NCI-H526 treated with DMSO at 0.1 percent for 48 hours (cell line): ENCODE measurements around the gene WDR1.

Experiments
- DNase-seq: peaks from one replicate; lab custom pipeline; 2025; lab: John Stamatoyannopoulos, UW

Gene WDR1

DNA sequence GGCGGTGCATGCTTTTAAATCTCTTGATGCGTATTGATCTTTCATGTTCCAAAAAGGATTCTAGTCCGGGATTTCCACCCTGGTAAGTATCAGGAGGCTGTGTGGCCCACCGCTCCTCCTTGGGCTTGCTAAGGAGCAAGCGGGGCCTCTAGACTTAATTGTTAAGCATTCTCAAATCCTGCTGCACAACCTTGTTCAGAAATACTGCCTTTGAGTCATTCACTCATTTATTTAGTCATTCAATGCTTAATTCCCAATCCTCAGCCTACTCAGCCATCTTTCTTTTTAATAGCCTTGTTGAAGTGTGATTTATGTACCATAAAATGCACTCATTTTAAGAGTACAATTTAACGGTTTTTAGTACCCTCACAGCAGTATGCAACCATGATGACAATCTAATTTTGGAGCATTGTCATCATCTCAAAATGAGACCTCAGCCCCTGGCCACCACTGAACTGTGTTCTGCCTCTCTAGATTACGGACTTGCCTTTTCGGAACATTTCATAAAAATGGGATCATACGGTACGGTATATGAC is 79.7 kb downstream of the WDR1 start:
- DNase-seq, result no peak

DNA sequence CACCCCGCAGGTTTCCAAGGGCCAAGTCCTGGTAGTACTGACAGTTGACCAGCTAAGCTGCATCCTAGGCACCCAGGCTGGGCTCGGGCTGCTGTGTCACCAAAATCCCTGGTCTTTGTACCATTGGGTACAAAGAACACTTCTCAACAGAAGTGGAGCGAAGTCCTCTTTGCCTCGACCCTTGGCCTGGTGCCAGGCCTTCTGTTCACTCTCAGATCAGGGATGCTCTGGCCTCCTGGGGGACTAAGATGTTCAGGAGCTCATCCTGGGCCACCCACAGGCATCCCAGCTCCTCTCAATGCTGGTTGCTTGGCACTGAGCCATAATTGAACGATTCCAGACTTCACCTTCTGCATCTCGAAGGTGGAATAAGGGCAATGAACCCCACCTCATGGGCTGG is 81.5 kb downstream of the WDR1 start:
- no peak for DNase-seq

- no peak for DNase-seq
Observed at GRCh38 chr4:10034612-10035104, 81.9 kb downstream of the WDR1 start.

DNA sequence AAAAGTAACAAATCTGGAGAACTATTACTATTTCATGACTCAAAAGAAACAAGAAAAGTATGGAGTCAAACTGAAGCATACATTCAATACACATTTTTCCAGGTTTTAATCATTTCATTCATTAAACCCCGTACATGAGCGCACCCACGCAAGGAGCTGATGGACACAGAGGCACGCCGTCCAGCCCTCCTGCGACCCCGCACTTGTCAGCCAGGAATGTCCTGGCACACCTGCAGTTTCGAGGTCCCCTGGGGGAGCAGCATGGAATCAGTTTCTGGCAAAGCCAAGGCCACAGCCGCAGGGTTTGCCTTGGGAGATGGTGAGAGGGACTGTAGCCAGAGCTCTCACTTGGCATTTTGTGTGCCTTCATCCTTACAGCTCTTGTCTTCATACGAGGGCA is 82.5 kb downstream of the WDR1 start:
- no peak for DNase-seq

DNA sequence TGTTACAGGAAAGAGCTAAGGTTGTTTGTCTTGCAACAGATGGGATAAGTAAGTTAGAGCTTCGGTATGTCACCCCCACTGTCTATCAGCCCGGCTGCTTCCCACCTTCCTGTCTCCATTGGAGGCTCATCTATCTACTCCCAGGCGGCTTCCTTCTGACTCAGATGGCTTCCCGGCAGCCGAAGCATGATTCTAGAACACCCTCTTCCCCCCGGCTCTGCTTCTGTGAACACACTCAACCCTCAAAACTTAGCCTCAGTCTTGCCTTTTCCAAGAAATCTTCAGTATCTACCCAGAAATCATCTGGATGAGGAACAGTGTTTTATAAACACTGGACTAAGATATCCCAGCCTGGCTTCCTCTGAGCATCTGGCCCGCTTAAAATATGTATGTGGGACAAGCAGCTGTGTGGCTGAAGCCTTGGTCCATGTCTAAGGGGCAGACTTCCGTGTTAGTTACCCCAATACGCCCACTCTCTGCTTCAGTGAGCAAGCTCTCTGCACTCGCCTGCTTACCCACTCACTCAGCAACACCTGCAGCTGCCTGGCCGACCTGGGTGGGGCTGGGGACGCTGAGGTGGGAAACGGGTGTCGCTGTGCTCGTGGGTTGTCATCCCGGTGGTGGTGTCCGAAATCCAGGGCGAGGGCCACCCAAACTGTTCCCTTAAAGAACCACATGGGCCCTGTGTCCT is 83.3 kb downstream of the WDR1 start:
- no peak for DNase-seq

GRCh38 chr4:10032625-10033024 is 84.0 kb downstream of the WDR1 start:
- DNase-seq, result no peak

GRCh38 chr4:10031668-10032590 is 84.7 kb downstream of the WDR1 start:
- no peak for DNase-seq

DNA sequence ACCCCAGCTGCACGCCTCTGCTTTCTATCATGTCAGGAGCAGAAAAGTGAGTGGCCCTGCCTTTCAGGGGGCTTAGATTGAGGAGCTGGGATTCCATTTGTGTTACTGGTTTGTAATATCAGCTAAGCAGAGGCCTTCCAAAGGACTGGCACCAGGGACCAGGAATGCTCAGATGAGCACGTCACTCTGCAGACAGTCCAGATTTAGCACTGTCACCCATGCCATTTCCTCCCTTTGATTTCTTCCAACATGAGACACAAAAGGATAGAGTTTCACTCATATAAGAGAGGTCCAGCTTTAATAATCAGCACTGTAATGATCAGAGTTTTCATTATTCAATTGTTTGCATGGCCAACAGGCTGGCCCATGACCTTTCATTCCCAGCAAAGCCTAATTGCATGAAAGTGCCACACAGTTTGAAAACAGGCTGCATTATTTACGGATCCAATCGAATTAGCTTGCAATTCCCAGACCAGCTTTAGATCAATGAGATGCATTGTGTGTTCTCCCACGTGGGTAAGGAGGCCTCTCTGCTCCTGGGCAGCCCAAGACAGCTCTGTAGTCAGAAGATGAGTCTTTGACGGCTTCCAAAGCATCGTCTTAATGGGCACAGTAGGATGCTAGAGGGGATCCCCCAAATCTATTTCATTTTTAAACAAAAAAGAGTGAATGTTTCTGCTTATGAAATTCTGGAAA is 85.5 kb downstream of the WDR1 start:
- no peak for DNase-seq

DNA sequence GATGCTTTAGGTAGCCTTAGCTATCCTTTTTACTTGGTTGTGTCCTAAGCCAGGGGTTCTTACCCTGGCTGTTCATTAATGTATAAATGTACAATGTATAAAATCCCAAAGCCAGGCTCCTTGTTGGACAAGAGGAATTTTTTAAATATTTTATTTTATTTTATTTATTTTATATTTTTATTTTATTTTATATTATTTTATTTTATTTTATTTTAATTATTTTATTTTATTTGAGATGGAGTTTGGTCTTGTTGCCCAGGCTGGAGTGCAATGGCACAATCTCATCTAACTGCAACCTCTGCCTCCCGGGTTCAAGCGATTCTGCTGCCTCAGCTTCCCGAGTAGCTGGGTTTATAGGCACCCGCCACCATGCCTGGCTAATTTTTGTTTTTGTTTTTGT is 87.2 kb downstream of the WDR1 start:
- no peak for DNase-seq

GRCh38 chr4:10028910-10029309 is 87.7 kb downstream of the WDR1 start:
- no peak for DNase-seq

DNA sequence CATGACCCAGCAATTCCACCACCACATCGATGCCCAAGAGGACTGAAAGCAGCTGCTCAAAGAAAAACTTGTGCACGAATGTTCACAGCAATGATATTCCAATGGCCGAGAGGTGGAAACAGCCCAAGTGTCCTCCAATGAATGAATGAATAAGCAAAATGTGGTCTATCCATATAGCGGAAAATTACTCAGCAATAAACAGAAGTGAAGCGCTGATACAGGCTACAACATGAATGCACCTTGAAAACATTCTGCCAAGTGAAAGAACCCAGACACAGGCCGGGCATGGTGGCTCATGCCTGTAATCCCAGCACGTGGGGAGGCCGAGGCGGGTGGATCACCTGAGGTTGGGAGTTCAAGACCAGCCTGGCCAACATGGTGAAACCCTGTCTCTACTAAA is 90.1 kb downstream of the WDR1 start:
- DNase-seq, result no peak

- no peak for DNase-seq
Observed at GRCh38 chr4:10025230-10025806, 91.3 kb downstream of the WDR1 start.
